Measurements from ENCODE around the gene NDUFAF8.
A peak's percentile ranks its signal among the peaks of the same experiment; 100 is the strongest.

The NDUFAF8 gene

GRCh38 chr17:81282141-81282540 is 43.0 kb downstream of the NDUFAF8 start:
- H4K91ac ChIP-seq (ENCODE audit: low read depth, low read length, poor library complexity) = no peak overlapping the region
- H3K14ac ChIP-seq (ENCODE audit: low read length) = no peak overlapping the region
- no peak for DNase-seq (ENCODE audit: low spot score)
- H2BK15ac ChIP-seq (ENCODE audit: low read length) = no peak overlapping the region
- H4K8ac ChIP-seq (ENCODE audit: low read depth, low read length) = no peak overlapping the region
- peak overlapping the region; percentile 16 for H2AK5ac ChIP-seq (ENCODE audit: low read depth, low read length)
- H3K4me2 ChIP-seq (ENCODE audit: insufficient read depth, low read length, poor library complexity, severe bottlenecking) = no peak overlapping the region
- no peak overlapping the region for H2BK120ac ChIP-seq (ENCODE audit: low read depth, low read length)
- peak overlapping the region; percentile 37 for H3K9ac ChIP-seq (ENCODE audit: low read depth, low read length, poor library complexity)
- H3K18ac ChIP-seq (ENCODE audit: low read length) = peak overlapping the region; percentile 53
- H3K4ac ChIP-seq (ENCODE audit: low read length) = no peak overlapping the region
- no peak overlapping the region for H2AFZ ChIP-seq (ENCODE audit: low read length)
- H3K79me1 ChIP-seq (ENCODE audit: low read depth, low read length) = peaks cover 13% of the 10 kb centered on the region
- peak overlapping the region; percentile 69 for H3K23ac ChIP-seq (ENCODE audit: low read depth, low read length, poor library complexity)
- H3K4me3 ChIP-seq (ENCODE audit: low read length in 2 of 2) = no peak overlapping the region
- H2BK5ac ChIP-seq (ENCODE audit: low read length) = no peak overlapping the region
- peaks cover 6 to 40% of the 10 kb centered on the region in 2 donors for H3K36me3 ChIP-seq (replicated peaks in 1 of 2; ENCODE audit: control insufficient read depth in 2 of 2, insufficient read depth in 2 of 2, low read length in 2 of 2)
- peaks cover 0 to 2% of the 10 kb centered on the region in 2 donors for H3K9me3 ChIP-seq (replicated peaks in 1 of 2; ENCODE audit: control insufficient read depth in 2 of 2, insufficient read depth in 1 of 2, low read depth in 1 of 2, low read length in 2 of 2)
- H3K27ac ChIP-seq (replicated peaks; ENCODE audit: low read length) = no peak overlapping the region
- H3K27me3 ChIP-seq (ENCODE audit: control insufficient read depth in 3 of 3, insufficient read depth in 3 of 3, low read depth in 1 of 3, low read length in 3 of 3) = no peaks in the 10 kb centered on the region
- peaks cover 6 to 11% of the 10 kb centered on the region in 2 donors for H3K4me1 ChIP-seq (ENCODE audit: control insufficient read depth in 2 of 2, insufficient read depth in 1 of 2, low read depth in 1 of 2, low read length in 2 of 2)
- whole genome bisulfite sequencing, 2 donors (ENCODE audit: extremely low coverage in 2 of 2, insufficient read length in 2 of 2, insufficient replicate concordance in 1 of 2) = no CpG with 5 or more reads among the region's 33 CpGs
- H2BK12ac ChIP-seq (ENCODE audit: low read length) = peak overlapping the region; percentile 17

DNA sequence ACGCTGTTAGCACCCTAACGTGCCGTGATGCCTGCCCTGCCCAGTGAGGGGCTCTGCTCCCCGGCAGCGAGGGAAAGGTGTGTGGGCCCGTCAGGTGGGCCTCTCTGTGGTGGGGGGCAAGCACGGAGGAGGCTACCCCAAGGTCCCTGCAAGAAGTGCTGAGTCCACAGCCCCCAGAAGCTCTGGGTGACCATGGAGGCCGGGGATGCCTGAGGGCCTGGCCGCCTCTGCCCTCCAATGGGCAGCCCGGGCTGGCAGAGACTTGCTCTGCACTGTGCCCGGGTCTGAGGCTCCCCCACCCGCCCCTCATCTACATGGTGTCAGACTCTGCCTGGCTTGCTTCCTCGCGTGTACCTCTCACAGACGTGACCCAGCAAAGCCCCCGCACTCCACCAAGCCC is 43.8 kb downstream of the NDUFAF8 start:
- H3K27ac ChIP-seq (replicated peaks; ENCODE audit: low read length) = no peak overlapping the region
- no peak overlapping the region for H2BK12ac ChIP-seq (ENCODE audit: low read length)
- H2AFZ ChIP-seq (ENCODE audit: low read length) = no peak overlapping the region
- H3K18ac ChIP-seq (ENCODE audit: low read length) = no peak overlapping the region
- peak overlapping the region; percentile 17 for H2AK5ac ChIP-seq (ENCODE audit: low read depth, low read length)
- H3K9me3 ChIP-seq (replicated peaks in 1 of 2; ENCODE audit: control insufficient read depth in 2 of 2, insufficient read depth in 1 of 2, low read depth in 1 of 2, low read length in 2 of 2) = peaks cover 0 to 2% of the 10 kb centered on the region in 2 donors
- H3K36me3 ChIP-seq (replicated peaks in 1 of 2; ENCODE audit: control insufficient read depth in 2 of 2, insufficient read depth in 2 of 2, low read length in 2 of 2) = peaks cover 6 to 45% of the 10 kb centered on the region in 2 donors
- no peak overlapping the region for H3K9ac ChIP-seq (ENCODE audit: low read depth, low read length, poor library complexity)
- no peak overlapping the region for H3K14ac ChIP-seq (ENCODE audit: low read length)
- no peaks in the 10 kb centered on the region for H3K27me3 ChIP-seq (ENCODE audit: control insufficient read depth in 3 of 3, insufficient read depth in 3 of 3, low read depth in 1 of 3, low read length in 3 of 3)
- no peak overlapping the region for H3K4me2 ChIP-seq (ENCODE audit: insufficient read depth, low read length, poor library complexity, severe bottlenecking)
- no peak overlapping the region for H4K91ac ChIP-seq (ENCODE audit: low read depth, low read length, poor library complexity)
- H3K4me3 ChIP-seq (ENCODE audit: low read length in 2 of 2) = no peak overlapping the region
- no peak for DNase-seq (ENCODE audit: low spot score)
- peaks cover 6 to 11% of the 10 kb centered on the region in 2 donors for H3K4me1 ChIP-seq (ENCODE audit: control insufficient read depth in 2 of 2, insufficient read depth in 1 of 2, low read depth in 1 of 2, low read length in 2 of 2)
- peak overlapping the region; percentile 5 for H2BK15ac ChIP-seq (ENCODE audit: low read length)
- no peak overlapping the region for H3K4ac ChIP-seq (ENCODE audit: low read length)
- H4K8ac ChIP-seq (ENCODE audit: low read depth, low read length) = no peak overlapping the region
- peaks cover 13% of the 10 kb centered on the region for H3K79me1 ChIP-seq (ENCODE audit: low read depth, low read length)
- no peak overlapping the region for H3K23ac ChIP-seq (ENCODE audit: low read depth, low read length, poor library complexity)
- no peak overlapping the region for H2BK5ac ChIP-seq (ENCODE audit: low read length)
- WGBS, 2 donors (ENCODE audit: extremely low coverage in 2 of 2, insufficient read length in 2 of 2, insufficient replicate concordance in 1 of 2) = no CpG with 5 or more reads among the region's 16 CpGs
- H2BK120ac ChIP-seq (ENCODE audit: low read depth, low read length) = no peak overlapping the region

GRCh38 chr17:81285179-81285878 is 46.2 kb downstream of the NDUFAF8 start:
- no CpG with 5 or more reads among the region's 37 CpGs for WGBS, 2 donors (ENCODE audit: extremely low coverage in 2 of 2, insufficient read length in 2 of 2, insufficient replicate concordance in 1 of 2)
- no peak for DNase-seq (ENCODE audit: low spot score)

DNA sequence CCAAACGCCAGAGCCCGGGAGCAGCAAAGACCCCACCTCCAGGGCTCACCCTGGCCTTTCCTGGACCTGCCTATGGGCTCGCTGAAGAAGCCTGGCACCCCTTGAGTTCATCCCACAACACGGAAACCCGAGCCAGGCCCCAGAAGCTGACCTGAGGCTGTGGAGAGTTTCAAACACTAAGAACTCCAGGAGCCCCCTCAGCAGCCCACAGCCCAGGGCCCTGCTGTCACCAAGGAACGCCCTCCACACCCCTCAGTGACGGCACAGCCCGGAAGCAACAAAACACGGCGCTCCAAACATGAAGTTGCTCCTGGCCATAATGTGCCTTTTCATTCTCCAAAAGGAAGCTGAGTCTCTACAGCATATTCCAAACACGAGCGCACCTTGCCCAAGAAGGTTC is 46.8 kb downstream of the NDUFAF8 start:
- no peak overlapping the region for H3K27ac ChIP-seq (replicated peaks; ENCODE audit: low read length)
- no peak overlapping the region for H3K9ac ChIP-seq (ENCODE audit: low read depth, low read length, poor library complexity)
- no peak overlapping the region for H2BK5ac ChIP-seq (ENCODE audit: low read length)
- H2BK12ac ChIP-seq (ENCODE audit: low read length) = no peak overlapping the region
- H3K9me3 ChIP-seq (replicated peaks in 1 of 2; ENCODE audit: control insufficient read depth in 2 of 2, insufficient read depth in 1 of 2, low read depth in 1 of 2, low read length in 2 of 2) = peaks cover 0 to 2% of the 10 kb centered on the region in 2 donors
- H3K23ac ChIP-seq (ENCODE audit: low read depth, low read length, poor library complexity) = no peak overlapping the region
- peaks cover 6 to 9% of the 10 kb centered on the region in 2 donors for H3K4me1 ChIP-seq (ENCODE audit: control insufficient read depth in 2 of 2, insufficient read depth in 1 of 2, low read depth in 1 of 2, low read length in 2 of 2)
- no peaks in the 10 kb centered on the region for H3K27me3 ChIP-seq (ENCODE audit: control insufficient read depth in 3 of 3, insufficient read depth in 3 of 3, low read depth in 1 of 3, low read length in 3 of 3)
- no peak overlapping the region for H3K4ac ChIP-seq (ENCODE audit: low read length)
- H3K14ac ChIP-seq (ENCODE audit: low read length) = no peak overlapping the region
- H4K8ac ChIP-seq (ENCODE audit: low read depth, low read length) = no peak overlapping the region
- H3K18ac ChIP-seq (ENCODE audit: low read length) = no peak overlapping the region
- no peak overlapping the region for H3K4me2 ChIP-seq (ENCODE audit: insufficient read depth, low read length, poor library complexity, severe bottlenecking)
- DNase-seq (ENCODE audit: low spot score) = no peak
- H3K4me3 ChIP-seq (ENCODE audit: low read length in 2 of 2) = no peak overlapping the region
- no peak overlapping the region for H2BK120ac ChIP-seq (ENCODE audit: low read depth, low read length)
- H4K91ac ChIP-seq (ENCODE audit: low read depth, low read length, poor library complexity) = no peak overlapping the region
- H2BK15ac ChIP-seq (ENCODE audit: low read length) = no peak overlapping the region
- no CpG with 5 or more reads among the region's 12 CpGs for WGBS, 2 donors (ENCODE audit: extremely low coverage in 2 of 2, insufficient read length in 2 of 2, insufficient replicate concordance in 1 of 2)
- no peak overlapping the region for H2AFZ ChIP-seq (ENCODE audit: low read length)
- peaks cover 10 to 53% of the 10 kb centered on the region in 2 donors for H3K36me3 ChIP-seq (replicated peaks in 1 of 2; ENCODE audit: control insufficient read depth in 2 of 2, insufficient read depth in 2 of 2, low read length in 2 of 2)
- no peak overlapping the region for H2AK5ac ChIP-seq (ENCODE audit: low read depth, low read length)
- H3K79me1 ChIP-seq (ENCODE audit: low read depth, low read length) = peaks cover 11% of the 10 kb centered on the region

More at GRCh38 chr17:81285179-81285878, 46.2 kb downstream of the NDUFAF8 start:
- no peak overlapping the region for H2AFZ ChIP-seq (ENCODE audit: low read length)
- no peak overlapping the region for H2BK12ac ChIP-seq (ENCODE audit: low read length)
- peak overlapping the region; percentile 42 for H3K14ac ChIP-seq (ENCODE audit: low read length)
- no peak overlapping the region for H3K4me3 ChIP-seq (ENCODE audit: low read length in 2 of 2)
- H3K23ac ChIP-seq (ENCODE audit: low read depth, low read length, poor library complexity) = no peak overlapping the region
- no peak overlapping the region for H2BK120ac ChIP-seq (ENCODE audit: low read depth, low read length)
- no peak overlapping the region for H4K91ac ChIP-seq (ENCODE audit: low read depth, low read length, poor library complexity)
- no peak overlapping the region for H4K8ac ChIP-seq (ENCODE audit: low read depth, low read length)
- H3K79me1 ChIP-seq (ENCODE audit: low read depth, low read length) = peaks cover 13% of the 10 kb centered on the region
- no peak overlapping the region for H3K4ac ChIP-seq (ENCODE audit: low read length)
- no peak overlapping the region for H3K9ac ChIP-seq (ENCODE audit: low read depth, low read length, poor library complexity)
- no peak overlapping the region for H2BK5ac ChIP-seq (ENCODE audit: low read length)
- no peak overlapping the region for H3K4me2 ChIP-seq (ENCODE audit: insufficient read depth, low read length, poor library complexity, severe bottlenecking)
- H3K9me3 ChIP-seq (replicated peaks in 1 of 2; ENCODE audit: control insufficient read depth in 2 of 2, insufficient read depth in 1 of 2, low read depth in 1 of 2, low read length in 2 of 2) = peaks cover 0 to 2% of the 10 kb centered on the region in 2 donors
- H3K27ac ChIP-seq (replicated peaks; ENCODE audit: low read length) = no peak overlapping the region
- H3K36me3 ChIP-seq (replicated peaks in 1 of 2; ENCODE audit: control insufficient read depth in 2 of 2, insufficient read depth in 2 of 2, low read length in 2 of 2) = peaks cover 12 to 52% of the 10 kb centered on the region in 2 donors
- H2BK15ac ChIP-seq (ENCODE audit: low read length) = no peak overlapping the region
- H3K27me3 ChIP-seq (ENCODE audit: control insufficient read depth in 3 of 3, insufficient read depth in 3 of 3, low read depth in 1 of 3, low read length in 3 of 3) = no peaks in the 10 kb centered on the region
- no peak overlapping the region for H2AK5ac ChIP-seq (ENCODE audit: low read depth, low read length)
- H3K4me1 ChIP-seq (ENCODE audit: control insufficient read depth in 2 of 2, insufficient read depth in 1 of 2, low read depth in 1 of 2, low read length in 2 of 2) = peaks cover 6 to 11% of the 10 kb centered on the region in 2 donors
- no peak overlapping the region for H3K18ac ChIP-seq (ENCODE audit: low read length)
